ENCODE data around the gene TPRA1. TPM values are rescaled to one million over a fixed set of nuclear protein-coding genes. Genes with fewer than 3 reads are reported as not detected.

The TPRA1 gene
- total and polyA plus RNA-seq, 7 donors, result 20.7 to 26.7 (median 24.2) TPM

- DNase-seq (peak in 1 of 2 donors; percentile 76), ATAC-seq (peak; percentile 7 to 29 (median 20))
- Histone ChIP-seq H3K27ac (peak overlapping the region; percentile 94), H3K4me1 (peaks cover 33% of the 10 kb centered on the region), H3K36me3 (ENCODE audit: insufficient read depth in 1 of 2, low read depth in 1 of 2) (no peaks in the 10 kb centered on the region), H3K4me3 (peak overlapping the region; percentile 99), H3K9me3 (no peaks in the 10 kb centered on the region), H3K27me3 (ENCODE audit: insufficient read depth in 3 of 3, low read length in 2 of 3) (no peaks in the 10 kb centered on the region)
- intact Hi-C loops (cut with DNase I), result no loop called here
- 0 to 1% (median 0%) methylated on average over 36 to 56 of the region's 56 CpGs for WGBS, 3 donors
- TF ChIP-seq, protein P1, sequence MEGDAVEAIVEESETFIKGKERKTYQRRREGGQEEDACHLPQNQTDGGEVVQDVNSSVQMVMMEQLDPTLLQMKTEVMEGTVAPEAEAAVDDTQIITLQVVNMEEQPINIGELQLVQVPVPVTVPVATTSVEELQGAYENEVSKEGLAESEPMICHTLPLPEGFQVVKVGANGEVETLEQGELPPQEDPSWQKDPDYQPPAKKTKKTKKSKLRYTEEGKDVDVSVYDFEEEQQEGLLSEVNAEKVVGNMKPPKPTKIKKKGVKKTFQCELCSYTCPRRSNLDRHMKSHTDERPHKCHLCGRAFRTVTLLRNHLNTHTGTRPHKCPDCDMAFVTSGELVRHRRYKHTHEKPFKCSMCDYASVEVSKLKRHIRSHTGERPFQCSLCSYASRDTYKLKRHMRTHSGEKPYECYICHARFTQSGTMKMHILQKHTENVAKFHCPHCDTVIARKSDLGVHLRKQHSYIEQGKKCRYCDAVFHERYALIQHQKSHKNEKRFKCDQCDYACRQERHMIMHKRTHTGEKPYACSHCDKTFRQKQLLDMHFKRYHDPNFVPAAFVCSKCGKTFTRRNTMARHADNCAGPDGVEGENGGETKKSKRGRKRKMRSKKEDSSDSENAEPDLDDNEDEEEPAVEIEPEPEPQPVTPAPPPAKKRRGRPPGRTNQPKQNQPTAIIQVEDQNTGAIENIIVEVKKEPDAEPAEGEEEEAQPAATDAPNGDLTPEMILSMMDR (IDR thresholded peaks at IDR 0.05), result no peak
Observed at GRCh38 chr3:127589600-127590281, 792 bp downstream of the TPRA1 start.

DNA sequence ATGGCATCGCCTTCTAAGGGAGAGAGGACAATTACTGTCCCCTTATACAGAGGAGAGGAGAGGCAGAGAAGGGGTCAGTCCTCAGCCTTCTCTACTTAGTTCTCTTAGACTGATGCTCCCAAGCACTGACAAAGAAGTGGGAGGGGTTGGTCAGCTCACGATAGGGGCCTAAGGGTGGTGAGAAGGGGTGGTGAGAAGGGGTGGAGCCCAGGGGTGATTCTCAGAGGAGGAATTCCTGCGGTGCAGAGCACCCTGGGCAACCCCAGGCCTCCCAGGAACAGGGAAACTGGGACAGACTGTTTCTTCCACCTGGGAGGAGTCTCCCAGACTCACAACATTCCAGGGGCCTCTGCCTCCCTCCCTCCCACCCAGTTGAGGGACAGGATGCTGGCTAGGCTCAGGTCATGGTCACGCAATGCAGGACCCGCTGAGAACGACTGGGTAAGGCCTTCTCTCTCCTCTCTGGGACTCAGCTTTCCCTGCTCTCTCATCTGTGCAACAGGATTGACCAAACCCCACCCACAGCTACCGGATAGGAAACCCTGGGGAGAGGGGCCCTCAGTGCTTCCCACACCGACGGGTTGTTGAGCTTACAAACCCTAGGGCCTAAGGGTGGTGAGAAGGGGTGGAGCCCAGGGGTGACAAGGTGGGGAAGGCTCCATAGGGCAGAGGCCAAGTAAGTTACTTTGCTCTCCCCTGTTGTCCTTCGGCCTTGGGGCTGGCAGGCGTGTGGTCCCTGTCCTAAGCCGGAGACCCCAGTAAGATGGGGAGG lies 1.5 kb downstream of the TPRA1 start:
- intact Hi-C loops (cut with DNase I), result no loop called here
- Histone ChIP-seq H3K36me3 (ENCODE audit: insufficient read depth in 1 of 2, low read depth in 1 of 2) (no peaks in the 10 kb centered on the region), H3K4me1 (peaks cover 37% of the 10 kb centered on the region), H3K4me3 (peak overlapping the region; percentile 99), H3K9me3 (no peaks in the 10 kb centered on the region), H3K27me3 (ENCODE audit: insufficient read depth in 3 of 3, low read length in 2 of 3) (no peaks in the 10 kb centered on the region), H3K27ac (peak overlapping the region; percentile 94)
- TF ChIP-seq, protein P1 (IDR thresholded peaks at IDR 0.05), result no peak
- DNase-seq, result no peak
- WGBS, 3 donors, result 16 to 22% (median 18%) methylated on average over 9 to 12 of the region's 12 CpGs
- no peak for ATAC-seq

GRCh38 chr3:127587876-127588275 lies 2.7 kb downstream of the TPRA1 start:
- no peaks in the 10 kb centered on the region for H3K9me3 ChIP-seq
- no peak overlapping the region for H3K4me3 ChIP-seq
- peaks cover 37% of the 10 kb centered on the region for H3K4me1 ChIP-seq
- H3K36me3 ChIP-seq (ENCODE audit: insufficient read depth in 1 of 2, low read depth in 1 of 2), result peaks cover 0 to 4% of the 10 kb centered on the region in 2 donors
- no peaks in the 10 kb centered on the region for H3K27me3 ChIP-seq (ENCODE audit: insufficient read depth in 3 of 3, low read length in 2 of 3)
- WGBS, 3 donors, result 69 to 95% (median 74%) methylated on average over 4 of the region's 4 CpGs
- intact Hi-C loops (cut with DNase I), result no loop called here
- H3K27ac ChIP-seq, result no peak overlapping the region
- TF ChIP-seq, protein P1 (IDR thresholded peaks at IDR 0.05), result no peak
- ATAC-seq, result no peak
- DNase-seq, result no peak

GRCh38 chr3:127585813-127586413 lies 4.6 kb downstream of the TPRA1 start:
- H3K27ac ChIP-seq, result no peak overlapping the region
- no peak overlapping the region for H3K4me3 ChIP-seq
- DNase-seq (no peak), ATAC-seq (no peak)
- 82 to 88% (median 82%) methylated on average over 6 of the region's 6 CpGs for WGBS, 3 donors
- peaks cover 0 to 4% of the 10 kb centered on the region in 2 donors for H3K36me3 ChIP-seq (ENCODE audit: insufficient read depth in 1 of 2, low read depth in 1 of 2)
- TF ChIP-seq, protein P1 (IDR thresholded peaks at IDR 0.05), result no peak
- peaks cover 33% of the 10 kb centered on the region for H3K4me1 ChIP-seq
- intact Hi-C loops (cut with DNase I), result no loop called here
- H3K9me3 ChIP-seq, result no peaks in the 10 kb centered on the region
- H3K27me3 ChIP-seq (ENCODE audit: insufficient read depth in 3 of 3, low read length in 2 of 3), result no peaks in the 10 kb centered on the region

All from psoas muscle (tissue), 8 donors.